NCI-H446 (cell line): ENCODE results near the gene UNC93B1.

Source experiments
- DNase-seq, 2 experiments: peaks; one replicate each; lab custom pipeline; 2025; lab: John Stamatoyannopoulos, UW

UNC93B1 gene

DNA sequence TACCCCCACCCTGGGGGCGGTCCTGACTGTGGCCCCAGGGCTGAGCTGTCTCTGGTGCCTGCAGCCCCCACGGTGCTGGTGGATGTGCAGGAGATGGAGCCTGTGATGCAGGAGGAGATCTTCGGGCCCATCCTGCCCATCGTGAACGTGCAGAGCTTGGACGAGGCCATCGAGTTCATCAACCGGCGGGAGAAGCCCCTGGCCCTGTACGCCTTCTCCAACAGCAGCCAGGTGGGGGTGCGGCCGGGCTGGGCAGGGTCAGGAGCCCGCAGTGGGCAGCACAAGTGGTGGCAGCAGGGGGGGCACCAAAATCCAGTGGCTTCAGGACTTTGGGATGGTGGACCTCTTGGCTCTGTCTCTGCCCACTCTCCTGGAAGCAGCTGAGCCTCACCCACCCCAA is 18.6 kb upstream of the UNC93B1 start:
- DNase-seq = no peak

DNA sequence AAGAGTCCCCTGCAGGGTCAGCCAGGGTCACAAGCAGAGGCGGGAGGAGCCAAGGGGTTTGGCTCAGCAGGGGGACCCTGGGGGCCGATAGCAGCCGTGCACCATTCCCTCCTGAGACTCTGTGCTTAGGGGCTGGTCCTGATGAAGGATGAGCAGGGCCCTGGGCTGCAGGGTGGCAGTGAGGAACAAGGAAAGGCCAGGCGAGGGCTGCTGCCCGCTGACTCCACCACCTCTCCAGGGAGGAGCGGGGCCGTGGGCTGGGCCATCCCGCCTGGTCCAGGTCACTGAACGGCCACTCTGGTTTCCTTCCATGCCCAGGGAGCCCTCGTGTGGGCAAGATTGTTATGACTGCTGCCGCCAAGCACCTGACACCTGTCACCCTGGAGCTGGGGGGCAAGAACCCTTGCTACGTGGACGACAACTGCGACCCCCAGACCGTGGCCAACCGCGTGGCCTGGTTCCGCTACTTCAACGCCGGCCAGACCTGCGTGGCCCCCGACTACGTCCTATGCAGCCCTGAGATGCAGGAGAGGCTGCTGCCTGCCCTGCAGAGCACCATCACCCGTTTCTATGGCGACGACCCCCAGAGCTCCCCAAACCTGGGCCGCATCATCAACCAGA is 17.4 kb upstream of the UNC93B1 start:
- DNase-seq = no peak

DNA sequence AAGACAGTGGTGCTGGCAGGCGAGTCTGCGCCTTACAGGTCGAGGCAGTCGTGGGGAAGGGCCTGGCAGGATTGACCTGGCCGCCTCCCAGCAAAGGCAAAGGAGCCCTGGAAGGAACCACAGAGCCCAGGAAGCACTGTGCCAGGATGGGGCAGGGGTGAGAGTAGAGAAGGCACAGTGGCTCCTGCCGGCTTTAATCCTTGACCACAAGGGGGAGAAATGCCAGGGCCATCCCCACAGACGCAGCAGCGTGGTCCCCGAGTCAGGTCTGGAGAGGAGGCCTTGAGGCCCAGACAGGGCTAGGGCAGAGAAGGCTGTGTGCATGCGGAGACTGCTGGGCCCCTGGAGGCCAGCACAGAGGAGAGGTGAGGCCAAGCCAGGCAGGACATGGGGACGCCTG is 16.7 kb upstream of the UNC93B1 start:
- no peak for DNase-seq

DNA sequence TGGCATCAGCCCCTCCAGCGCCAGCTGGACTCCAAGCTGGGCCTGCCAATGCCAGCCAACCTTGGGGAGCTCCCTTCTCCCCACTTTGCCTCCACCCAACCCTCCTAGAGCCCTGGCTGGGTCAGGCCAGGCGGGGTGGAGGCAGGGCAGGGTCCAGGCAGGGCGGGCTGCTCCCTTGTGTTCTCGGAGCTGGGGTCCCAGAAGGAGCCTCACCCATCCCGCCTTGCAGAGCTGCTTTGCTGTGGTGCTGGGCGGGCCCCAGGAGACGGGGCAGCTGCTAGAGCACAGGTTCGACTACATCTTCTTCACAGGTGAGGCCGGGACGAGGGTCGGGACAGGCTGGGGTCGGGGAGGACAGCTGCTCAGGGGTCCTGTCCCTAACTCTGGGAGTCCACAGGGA is 15.6 kb upstream of the UNC93B1 start:
- DNase-seq = no peak

DNA sequence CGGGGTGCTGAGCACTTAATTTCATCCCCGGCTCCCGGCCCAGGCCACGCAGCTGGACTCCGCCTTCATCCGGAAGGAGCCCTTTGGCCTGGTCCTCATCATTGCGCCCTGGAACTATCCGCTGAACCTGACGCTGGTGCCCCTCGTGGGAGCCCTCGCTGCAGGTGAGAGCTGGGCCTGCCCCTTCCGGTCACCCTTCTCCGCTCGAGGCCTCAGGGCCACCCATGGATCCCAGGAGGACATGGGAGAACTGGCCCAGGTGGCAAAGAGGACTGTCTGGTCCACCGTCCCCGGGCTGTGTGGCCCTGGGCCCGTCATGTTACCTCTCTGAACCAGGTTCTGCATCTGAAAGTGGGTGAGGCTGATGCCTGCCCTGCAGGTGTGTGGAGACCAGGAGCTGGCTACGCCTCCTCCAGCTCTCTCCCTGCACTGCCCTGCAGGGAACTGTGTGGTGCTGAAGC is 14.9 kb upstream of the UNC93B1 start:
- no peak for DNase-seq

DNA sequence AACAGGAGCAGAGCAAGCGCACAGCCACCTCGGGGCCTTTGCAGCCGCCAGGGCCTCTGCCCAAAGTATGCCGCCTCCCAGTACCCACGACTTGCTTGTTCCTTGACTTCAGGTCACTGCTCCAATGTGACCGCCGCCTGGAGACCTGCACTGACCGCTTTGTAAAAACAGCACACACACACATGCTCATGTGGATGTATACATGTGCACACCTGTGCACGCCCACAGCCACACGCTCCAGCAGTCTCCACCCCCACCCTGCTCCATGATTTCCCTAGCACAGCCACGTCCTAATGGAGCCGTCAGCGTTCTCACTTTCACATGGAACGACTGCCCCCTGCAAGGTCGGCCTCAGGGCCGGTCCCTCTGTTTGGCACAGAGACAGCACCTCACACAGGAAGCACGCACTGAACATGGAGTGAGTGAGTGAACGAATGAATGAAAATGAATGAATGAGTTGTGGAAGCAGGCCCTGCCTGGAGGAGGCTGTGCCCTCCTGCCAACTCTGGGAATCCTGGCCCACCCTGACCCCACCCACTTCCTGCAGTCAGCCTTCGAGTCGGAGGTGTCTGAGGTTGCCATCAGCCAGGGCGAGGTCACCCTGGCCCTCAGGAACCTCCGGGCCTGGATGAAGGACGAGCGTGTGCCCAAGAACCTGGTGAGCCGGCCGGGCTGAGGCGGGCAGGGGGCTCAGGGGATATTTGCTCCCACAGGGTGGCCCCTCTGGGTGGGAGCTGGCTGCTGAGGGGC is 14.3 kb upstream of the UNC93B1 start:
- DNase-seq = no peak

DNA sequence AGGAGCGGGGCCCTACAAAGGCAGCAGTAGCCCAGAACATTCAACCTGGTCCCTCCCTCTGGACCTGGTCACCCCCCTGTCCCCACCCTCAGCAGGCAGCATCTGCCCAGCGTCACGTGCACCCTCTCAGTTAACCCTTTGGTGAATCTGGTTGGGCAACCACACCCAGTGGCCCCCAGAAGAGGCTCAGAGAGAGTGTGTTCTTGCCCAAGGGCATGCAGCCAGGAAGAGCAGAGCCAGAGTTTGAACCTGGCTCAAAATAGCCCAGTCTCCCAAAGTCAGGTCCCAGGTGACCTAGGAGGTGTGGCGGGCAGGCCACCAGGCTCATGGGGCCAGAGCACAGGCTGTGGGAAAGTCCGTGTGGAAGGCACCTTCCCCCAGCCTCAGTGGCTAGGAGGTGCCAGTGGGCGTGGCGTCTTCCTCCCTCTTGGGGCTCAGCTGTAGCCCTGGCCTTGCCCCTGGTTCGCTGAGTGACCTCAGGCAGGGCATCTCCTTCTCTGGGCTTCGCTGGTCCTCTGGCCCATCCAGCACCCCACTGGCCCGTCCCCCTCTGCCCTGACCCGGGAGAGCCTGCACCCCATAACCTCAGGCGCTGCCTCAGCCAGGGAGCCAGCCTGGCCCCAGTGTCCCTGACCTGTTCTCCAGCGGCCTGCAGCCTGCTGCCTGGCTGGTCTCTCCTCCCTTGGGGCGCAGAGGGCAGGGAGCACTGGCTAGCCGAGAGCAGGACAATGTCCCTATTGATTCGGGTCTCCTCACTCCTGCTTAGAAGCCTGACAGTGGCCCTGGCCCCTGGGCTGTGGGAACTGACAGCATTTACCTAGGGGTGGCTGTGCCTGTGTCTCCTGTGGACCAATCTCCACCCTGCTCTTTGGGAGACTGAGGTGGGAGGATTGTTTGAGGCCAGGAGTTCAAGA is 13.3 kb upstream of the UNC93B1 start:
- no peak for DNase-seq

DNA sequence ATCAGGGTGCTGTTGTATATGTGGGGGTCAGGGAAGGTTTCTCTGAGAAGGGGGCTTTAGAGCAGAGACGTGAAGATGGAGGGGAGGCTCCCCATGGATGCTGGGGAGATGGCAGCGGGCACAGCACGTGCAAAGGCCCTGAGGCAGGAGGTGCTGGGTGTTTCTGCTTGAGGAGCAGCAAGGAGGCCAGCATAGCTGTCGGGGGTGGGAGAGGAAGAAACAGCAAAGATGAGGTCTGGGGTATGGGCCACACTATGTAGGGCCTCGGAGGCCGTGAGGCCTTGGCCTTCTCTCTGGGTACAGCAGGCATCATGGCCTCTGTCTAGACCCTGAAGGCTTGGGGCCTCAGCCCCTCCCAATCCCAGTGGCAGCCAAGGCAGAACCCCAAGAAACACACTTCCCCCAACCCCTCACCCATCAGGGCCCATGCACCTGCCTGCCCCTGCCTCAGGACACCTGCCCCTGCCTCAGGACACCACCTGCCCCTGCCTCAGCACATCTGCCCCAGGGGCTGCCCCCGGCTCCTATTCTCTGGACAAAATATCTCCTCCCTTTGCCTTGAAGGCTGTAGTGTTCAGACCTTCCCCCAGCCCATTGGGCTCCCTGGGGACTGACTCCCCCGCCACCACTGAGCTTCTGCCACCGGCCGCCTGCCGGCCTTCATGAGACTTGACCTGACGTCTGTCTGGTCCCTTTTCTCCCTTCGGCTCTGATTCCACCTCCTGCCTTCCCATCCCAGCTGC is 12.4 kb upstream of the UNC93B1 start:
- no peak for DNase-seq

DNA sequence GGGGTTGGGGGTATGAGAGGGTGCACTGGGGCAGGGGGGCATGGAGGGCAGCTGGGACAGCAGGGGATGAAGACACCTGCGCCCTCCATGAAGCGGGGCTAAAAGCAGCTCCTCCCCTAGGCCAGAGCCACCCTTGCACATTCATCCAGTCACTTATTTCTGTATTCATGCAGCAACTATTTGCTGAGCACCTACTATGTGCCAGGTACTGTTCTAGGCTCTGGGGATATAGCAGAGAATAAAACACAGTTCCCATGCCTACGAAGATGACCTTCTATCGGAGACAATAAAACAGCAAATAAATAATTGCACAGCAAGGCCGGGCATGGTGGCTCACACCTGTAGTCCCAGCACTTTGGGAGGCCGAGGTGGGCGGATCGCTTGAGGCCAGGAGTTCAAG is 11.6 kb upstream of the UNC93B1 start:
- no peak for DNase-seq

DNA sequence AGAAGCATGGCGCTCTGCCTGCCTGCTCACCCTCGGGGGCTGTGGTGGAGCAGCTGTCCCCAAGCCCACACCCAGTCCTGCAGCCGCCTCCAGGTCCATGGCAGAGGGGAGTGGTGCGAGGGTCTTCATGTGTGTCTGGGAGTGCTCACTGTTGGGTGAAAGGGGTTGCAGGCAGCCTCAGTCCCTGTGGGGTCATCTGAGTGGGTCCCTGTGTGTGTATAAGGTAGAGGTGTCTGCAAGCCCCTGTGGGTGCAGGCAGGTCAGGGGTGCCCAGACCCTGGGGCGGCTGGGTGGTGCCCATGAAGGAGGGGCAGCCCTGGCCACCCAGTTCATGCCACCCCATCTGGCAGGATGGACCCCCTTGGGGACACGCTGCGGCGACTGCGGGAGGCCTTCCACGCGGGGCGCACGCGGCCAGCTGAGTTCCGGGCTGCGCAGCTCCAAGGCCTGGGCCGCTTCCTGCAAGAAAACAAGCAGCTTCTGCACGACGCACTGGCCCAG is 11.1 kb upstream of the UNC93B1 start:
- no peak for DNase-seq

DNA sequence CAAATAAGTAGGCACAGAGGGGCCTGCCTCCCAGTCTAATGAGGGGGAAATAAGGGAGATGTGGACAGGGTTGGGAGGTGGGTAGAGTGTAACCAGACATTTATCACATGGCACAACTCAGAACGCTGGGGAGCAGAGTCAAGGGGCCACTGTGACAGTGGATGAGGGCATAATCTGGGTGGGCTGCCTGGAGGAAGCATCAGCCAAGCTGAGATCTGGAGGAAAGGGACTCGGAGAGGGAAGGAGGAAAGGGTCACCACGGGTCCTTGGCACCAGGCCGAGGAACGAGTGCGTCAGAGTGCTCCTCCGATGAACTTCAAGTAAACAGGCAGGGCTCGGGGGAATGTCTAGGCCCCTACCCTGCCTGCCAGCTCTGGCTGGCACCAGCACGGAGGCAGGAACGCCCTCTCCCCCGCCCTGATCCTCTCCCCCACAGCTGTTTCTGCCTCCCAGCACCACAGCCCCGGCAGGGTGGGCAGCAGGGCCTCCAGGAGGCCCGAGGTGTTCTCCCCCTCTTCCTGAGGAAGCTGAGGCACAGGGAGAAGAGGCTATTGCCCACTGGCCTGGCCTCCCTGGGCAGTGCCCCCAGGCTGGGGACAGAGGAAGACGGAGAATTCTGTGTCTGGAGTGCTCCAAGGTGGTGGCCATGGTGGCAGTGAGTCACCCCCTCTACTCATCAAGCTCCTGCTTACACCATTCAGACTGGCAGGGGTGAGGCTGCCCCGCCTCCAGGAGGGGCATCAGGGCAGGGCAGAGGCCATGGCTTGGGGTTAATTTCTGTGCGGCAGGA is 10.5 kb upstream of the UNC93B1 start:
- no peak for DNase-seq

DNA sequence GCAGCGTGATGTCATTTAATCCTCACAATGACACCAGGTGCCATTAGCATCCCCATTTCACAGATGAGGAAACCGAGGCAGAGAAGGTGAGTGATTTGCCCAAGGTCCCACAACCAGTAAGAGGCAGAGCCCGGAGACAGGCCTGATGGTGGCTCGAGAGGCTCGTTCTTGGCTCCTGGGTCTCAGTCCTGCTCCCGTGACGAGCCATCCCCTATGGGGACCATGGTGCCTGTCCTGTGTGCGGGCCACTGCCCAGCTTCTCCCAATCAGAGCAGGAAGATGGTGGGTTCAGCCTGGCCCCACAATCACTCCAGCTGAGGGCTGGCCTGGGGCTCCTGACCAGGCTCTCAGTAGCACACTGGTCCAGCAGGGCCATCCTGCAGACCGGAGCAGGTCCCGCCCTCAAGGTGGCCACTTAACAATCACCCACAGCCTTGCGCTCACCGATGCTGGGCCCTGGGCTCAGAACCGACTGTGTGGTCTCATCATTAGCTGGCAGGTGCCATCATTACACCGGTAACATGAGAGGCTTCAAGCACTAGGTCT is 9.8 kb upstream of the UNC93B1 start:
- no peak for DNase-seq

DNA sequence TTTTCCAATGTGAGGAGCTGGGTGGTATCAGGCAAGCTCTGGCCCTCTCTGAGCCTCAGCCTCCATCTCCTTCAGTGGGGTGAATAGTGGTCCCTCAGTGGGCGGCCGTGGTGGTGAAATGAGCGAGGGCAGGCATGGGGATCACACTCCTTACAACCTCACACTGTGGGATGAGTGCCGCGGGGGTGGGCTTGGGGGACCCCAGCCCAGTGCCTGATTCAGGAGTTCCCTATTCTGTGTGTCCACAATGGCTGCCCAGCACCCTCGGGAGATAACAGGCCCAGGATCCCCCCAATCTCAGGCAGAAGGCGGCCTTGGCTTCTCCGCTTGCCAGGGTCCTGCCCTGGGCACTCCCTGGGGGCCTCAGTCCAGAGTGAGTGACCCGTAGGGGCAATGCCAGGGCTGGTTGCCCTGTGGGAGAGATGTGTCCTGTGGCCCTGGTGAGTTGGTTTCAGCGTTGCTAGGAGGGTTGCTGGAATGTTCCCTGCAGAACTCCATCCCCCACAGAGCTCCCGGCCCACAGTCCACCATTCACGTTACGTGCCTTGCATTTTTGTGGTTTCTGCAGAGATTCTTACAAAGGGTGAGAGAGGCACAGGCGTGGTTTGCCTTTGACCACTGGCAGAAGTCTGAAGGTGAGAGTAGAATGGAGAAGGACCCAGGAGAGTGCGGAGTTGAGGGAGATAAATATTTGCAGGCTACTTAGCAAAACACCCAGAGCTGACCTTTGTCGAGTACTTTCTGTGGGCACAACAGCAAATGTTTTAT is 9.1 kb upstream of the UNC93B1 start:
- DNase-seq = no peak

DNA sequence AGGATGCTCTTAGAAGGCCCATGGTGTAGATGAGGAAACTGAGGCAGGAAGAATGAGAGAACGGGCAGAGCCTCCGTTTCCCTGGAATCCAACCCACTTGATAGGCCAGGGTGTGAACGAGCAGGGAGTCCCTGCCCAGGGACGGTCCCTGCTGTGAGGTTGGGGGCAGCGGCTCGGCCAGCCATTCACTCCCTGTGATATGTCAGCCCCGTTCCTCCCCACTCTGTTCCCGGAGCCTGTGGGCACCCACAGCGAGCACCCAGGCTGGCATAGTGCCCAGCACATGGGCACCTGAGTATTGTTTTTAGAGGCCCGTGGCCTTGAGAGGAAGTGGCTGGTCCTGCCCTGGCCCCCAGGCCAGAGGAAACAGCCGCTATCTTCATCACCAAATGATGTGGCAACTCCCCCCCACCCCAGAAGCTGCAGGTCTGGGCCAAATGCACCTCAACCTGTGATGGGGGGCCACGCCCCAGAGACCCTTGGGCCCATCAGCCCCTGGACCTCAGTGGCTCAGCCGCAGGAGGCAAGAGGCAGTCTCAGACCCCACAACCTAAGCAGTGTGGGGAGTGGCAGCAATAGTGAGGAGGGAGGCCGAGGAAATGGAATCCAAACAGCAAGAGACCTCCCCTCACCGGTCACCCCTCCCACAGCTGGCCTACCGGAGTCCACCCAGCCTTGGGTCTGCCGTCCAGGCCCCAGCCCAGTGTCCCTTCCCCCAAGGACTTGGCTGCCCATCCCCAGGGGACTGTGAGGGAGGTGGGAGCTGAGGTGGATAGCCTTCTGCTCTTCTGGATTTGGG is 8.3 kb upstream of the UNC93B1 start:
- DNase-seq = no peak

DNA sequence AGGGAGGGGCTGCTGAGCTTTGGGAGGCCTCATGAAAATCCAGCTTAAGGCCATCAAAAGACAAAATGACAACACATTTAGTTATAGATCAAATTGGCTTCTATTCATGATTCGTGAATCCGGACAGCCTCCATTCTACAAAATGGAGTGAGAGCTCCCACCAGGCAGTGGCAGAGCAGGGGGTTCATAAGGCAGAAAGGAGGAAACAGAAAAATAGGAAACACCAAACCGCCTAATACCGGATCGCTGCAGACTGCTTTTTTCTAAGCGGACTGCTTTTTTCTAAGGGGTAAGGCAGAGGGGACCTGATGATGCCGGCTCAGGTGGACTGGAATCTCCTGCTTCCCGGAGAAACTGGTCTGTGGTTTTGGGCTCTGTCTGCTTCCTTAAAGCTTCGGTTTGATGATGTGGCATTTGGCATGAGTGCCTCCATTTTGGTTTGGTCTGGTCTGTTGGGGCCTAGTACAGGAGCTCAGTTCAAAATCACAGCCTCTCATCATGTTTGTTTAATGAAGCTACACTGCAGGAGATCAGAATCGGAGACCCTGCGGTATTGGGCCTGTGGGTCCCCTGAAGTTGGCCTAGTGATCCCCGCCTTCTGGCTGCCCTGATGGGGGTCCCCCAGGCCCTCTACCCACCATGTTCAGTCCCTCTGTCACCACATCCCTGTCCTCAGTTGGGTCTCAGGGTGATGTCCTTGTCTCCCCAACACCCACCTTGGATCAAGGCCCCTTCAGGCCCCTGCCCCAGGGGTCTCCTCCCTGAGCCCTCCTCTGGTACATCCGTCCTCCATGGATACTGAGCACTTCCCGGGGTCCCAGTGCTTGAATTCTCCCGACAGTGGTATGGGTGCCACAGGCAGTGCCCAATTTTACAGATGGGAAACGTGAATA is 7.4 kb upstream of the UNC93B1 start:
- DNase-seq = no peak

DNA sequence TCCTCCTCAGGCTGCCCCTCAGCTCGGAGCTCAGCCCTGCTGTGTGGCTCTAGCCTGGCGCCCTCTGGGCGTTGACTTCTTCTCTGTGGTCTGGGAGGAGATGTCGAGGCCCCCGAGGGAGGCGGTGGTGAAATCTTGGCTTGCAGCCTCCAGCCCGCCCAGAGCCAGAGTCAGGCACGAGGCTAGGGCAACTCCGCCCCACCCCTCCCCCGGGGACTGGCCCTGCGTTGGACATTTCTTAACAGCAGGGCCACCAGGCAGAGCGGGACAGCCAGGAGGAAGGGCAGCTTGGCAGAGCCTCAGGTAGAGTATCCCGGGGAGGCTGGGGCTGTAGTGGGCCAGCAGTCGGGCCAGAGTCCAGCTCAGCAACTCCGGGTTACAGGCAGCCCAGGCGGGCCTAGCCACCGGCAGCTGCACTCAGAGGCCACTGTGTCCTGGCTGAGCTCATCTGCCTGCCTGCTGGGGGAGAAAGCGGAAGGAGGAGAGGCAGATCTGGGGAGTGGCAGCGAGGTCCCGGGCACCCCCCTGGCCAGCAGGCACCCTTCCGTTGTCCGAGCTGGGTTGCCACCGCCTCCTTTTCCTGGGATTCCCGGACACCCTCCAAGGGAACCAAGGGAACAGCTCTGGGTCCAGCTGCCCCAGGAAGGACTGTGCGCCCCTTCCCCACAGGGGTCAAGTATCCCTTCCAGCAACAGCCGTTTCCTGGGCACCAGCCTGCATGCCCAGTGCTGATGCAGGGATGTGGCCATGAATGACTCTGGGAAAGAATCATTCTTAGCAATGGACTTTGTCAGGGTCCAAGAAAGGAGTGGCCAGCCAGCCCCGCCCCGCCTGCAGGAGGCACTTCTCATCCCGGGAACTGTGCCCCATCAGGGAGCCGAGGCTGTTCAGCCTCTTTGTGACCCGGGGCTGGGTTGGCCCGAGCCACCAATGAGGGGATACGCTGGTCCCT is 6.5 kb upstream of the UNC93B1 start, which contains the start of gene ALDH3B1:
TSS of gene ALDH3B1 (plus strand) at position 238 of the 952 bp plus-strand sequence. CDS start 4,971 bp downstream, outside the sequence.
- DNase-seq = no peak
